GM12874 (cell line): Measurements from ENCODE around the gene FANK1.

ENCODE experiments used
- CTCF ChIP-seq: IDR thresholded peaks from 2 replicates; pipeline ENCODE4 v1.5.1; 2011; ENCODE audit warnings: low read depth, mild to moderate bottlenecking, control low read depth, low read length, moderate library complexity; ENCODE audit not compliant: insufficient read depth

FANK1 gene

DNA sequence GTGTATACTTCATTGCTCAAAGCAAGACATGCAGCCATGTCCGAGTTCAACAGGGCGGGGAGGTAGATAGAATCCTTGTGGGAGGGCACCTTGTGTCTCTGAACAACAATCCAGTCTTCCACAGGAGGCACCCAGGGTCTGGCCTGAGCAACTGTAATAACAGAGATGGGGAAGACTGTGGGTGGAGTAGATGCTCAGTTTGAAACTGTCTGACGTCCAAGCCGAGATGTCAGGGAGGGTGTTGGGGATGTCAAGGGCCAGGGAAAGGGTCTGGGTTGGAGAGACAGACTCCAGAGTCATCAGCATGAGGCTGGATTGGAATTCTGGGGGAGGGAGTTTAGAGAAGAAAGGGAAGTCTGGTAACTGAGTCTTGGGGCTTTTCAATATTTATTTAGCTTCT lies 88.0 kb downstream of the FANK1 start:
- no peak for TF ChIP-seq CTCF

- no peak for TF ChIP-seq CTCF
Observed at GRCh38 chr10:125984865-125985495, 88.6 kb downstream of the FANK1 start.

GRCh38 chr10:125985557-125986240 lies 89.3 kb downstream of the FANK1 start:
- TF ChIP-seq CTCF: no peak

DNA sequence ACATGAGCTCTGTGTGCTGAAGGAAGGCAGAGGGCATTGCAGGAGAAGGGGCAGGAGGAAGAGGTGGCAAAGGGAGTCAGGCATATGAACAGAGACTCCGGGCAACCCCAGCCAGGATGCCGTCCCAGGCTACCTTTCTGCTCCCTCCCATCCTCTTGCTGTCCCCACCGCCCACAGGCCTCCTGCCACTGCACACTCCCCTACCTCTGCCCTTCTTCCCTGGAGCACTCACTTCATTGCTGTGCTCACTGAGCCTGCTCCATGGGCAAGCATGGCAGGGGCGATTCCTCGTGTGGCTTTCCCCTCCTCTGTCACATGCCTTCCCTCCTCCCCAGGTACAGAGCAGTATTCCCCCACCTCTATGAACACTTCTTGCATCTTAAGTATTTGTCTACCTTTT lies 93.4 kb downstream of the FANK1 start:
- no peak for TF ChIP-seq CTCF

DNA sequence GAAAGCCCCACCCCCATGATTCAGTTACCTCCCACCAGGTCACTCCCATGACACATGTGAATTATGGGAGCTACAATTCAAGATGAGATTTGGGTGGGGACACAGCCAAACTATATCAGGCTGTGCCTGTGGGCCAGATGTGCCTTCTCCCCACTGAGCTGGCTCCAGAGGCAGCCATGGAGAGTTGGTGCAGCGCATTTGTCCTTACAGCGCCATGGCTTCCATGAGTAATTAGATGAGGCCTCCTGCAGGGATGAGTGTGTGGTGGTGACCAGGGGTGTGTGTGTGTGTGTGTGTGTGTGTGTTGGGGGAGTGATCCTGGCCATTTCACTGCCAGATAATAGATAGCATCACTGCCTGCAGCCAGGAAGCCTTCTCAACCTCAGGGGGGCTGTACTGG lies 94.6 kb downstream of the FANK1 start:
- no peak for TF ChIP-seq CTCF

DNA sequence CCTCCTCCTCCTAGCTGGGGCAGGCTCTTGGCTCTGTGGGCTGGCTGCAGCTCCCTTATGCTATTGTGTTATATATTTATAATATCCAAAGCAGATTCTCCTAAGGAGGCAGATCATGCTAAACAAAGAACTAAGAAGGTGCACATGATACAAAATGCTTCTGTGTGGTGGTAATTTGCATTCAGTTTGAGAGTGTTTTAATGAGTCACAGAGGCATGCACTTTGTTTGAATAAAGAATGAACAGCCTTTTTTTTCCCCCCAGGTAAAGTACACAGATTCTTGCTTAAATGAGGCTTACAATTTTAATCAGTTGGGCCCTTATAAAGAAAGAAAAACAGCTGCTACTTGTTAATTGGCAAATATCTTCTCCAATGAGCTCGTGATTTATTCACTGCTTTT lies 95.0 kb downstream of the FANK1 start:
- no peak for TF ChIP-seq CTCF

DNA sequence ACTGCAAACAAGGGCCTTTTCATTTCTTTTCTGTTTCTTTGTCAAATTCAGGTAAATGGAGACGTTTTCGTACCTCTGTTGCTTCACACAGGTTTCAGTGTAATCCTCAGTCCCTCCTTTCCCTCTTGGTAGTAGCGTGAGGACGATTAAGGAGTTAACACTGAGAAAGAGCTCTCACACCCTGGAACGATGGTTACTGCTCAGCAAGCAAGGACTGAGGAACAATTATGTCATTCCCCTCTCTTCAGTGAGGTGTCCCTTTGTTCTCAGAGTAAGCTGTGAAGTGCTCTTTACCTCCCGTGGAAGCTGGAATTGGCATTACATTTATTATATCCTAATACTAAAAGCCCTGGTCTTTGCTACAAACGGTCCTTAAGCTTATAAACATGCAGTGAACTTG lies 95.9 kb downstream of the FANK1 start:
- no peak for TF ChIP-seq CTCF
